KMS-11 (cell line): ENCODE results near the gene FAM222A.

Experiments used
- H2AFZ ChIP-seq: fragments of 200-600 bp; sonication (generic); 2 replicates; pipeline ENCODE4 v1.6.1; 2016; ENCODE audit warnings: antibody characterized with exemption, mixed run types, low read depth
- H3K27ac ChIP-seq: fragments of 200-600 bp; sonication (generic); 2 replicates; pipeline ENCODE4 v1.6.1; 2016; ENCODE audit warnings: mild to moderate bottlenecking, mixed run types
- H3K27me3 ChIP-seq: fragments of 200-600 bp; sonication (generic); 2 replicates; pipeline ENCODE4 v1.6.1; 2017; ENCODE audit warnings: mild to moderate bottlenecking, low read depth, mixed run types, moderate library complexity; ENCODE audit not compliant: insufficient read depth
- H3K36me3 ChIP-seq: fragments of 200-600 bp; sonication (generic); 2 replicates; pipeline ENCODE4 v1.6.1; 2017; ENCODE audit warnings: mild to moderate bottlenecking, mixed run types; ENCODE audit not compliant: insufficient read depth
- H3K4me1 ChIP-seq: fragments of 200-600 bp; sonication (generic); 2 replicates; pipeline ENCODE4 v1.6.1; 2016; ENCODE audit warnings: mild to moderate bottlenecking, low read depth, mixed run types; ENCODE audit not compliant: poor library complexity, severe bottlenecking
- H3K4me2 ChIP-seq: fragments of 200-600 bp; sonication (generic); 2 replicates; pipeline ENCODE4 v1.7.0; 2016; ENCODE audit warnings: mild to moderate bottlenecking, mixed run types
- H3K4me3 ChIP-seq: fragments of 200-600 bp; sonication (generic); IDR thresholded peaks from 2 replicates; pipeline ENCODE4 v1.6.1; 2017; ENCODE audit warnings: low read depth, low read length, mixed read lengths; ENCODE audit not compliant: insufficient read depth
- H3K79me2 ChIP-seq: fragments of 200-600 bp; sonication (generic); 2 replicates; pipeline ENCODE4 v1.6.1; 2016; ENCODE audit warnings: low read depth, mixed run types; ENCODE audit not compliant: insufficient read depth
- H3K9ac ChIP-seq: fragments of 200-600 bp; sonication (generic); 2 replicates; pipeline ENCODE4 v1.6.1; 2016; ENCODE audit warnings: mild to moderate bottlenecking, mixed run types
- H4K20me1 ChIP-seq: fragments of 200-600 bp; sonication (generic); 2 replicates; pipeline ENCODE4 v1.6.1; 2016; ENCODE audit warnings: mild to moderate bottlenecking, mixed run types; ENCODE audit not compliant: insufficient read depth
- TF ChIP-seq, protein P1 (sequence below): fragments of 200-600 bp; sonication (generic); conservative IDR thresholded peaks from 2 replicates; pipeline ENCODE4 v1.6.1; 2017; ENCODE audit warnings: low read depth, mild to moderate bottlenecking, antibody characterized with exemption, low read length, moderate library complexity, mixed read lengths

The FAM222A gene

DNA sequence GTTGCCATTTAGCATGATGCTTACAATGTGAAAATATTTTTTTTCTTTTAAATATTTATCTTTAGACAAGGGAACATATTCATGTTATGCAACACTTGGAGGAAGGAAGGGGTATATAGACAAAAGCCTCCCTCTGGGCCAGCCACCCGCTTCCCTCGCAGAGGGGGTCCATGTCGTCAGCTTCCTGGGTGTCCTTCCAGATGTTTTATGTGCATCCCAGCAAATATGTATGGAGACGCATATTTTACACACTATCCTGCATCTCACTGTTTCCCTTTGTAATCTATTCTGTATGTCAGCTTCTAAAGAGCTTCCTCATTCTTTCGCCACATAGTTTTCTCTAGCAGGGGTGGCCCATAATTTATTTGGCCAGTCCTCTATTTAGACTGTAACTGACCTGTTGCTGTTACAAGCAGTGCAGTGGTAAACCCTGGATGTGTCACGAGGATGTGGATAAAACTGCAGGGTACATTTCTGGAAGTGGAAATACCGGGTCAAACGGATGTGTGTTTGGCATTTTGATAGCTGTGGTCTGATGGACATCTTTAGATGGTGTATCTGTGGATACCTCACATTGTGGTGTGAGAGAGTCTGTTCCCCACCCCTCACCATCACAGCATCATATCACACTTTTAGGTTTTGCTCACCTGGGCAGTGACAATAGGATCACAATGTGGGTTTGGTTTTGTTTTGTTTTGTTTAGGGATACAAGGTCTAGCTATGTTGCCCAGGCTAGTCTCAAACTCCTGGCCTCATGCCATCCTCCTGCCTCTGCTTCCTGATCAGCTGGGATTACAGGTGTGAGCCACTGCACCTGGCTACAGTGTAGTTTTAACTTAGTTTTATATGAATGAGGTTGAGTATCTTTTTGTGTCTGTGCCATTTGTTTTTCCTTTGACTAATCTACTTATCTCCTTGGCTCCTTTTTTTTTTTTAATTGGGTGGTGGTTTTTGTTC lies 31.6 kb downstream of the FAM222A start:
- Histone ChIP-seq H3K4me1 (no peaks in the 10 kb centered on the region), H3K4me2 (no peak overlapping the region), H3K79me2 (no peaks in the 10 kb centered on the region), H3K9ac (no peak overlapping the region), H4K20me1 (no peaks in the 10 kb centered on the region), H2AFZ (no peak overlapping the region), H3K4me3 (no peak overlapping the region), H3K36me3 (no peaks in the 10 kb centered on the region), H3K27ac (no peak overlapping the region), H3K27me3 (no peaks in the 10 kb centered on the region)
- TF ChIP-seq, protein P1, sequence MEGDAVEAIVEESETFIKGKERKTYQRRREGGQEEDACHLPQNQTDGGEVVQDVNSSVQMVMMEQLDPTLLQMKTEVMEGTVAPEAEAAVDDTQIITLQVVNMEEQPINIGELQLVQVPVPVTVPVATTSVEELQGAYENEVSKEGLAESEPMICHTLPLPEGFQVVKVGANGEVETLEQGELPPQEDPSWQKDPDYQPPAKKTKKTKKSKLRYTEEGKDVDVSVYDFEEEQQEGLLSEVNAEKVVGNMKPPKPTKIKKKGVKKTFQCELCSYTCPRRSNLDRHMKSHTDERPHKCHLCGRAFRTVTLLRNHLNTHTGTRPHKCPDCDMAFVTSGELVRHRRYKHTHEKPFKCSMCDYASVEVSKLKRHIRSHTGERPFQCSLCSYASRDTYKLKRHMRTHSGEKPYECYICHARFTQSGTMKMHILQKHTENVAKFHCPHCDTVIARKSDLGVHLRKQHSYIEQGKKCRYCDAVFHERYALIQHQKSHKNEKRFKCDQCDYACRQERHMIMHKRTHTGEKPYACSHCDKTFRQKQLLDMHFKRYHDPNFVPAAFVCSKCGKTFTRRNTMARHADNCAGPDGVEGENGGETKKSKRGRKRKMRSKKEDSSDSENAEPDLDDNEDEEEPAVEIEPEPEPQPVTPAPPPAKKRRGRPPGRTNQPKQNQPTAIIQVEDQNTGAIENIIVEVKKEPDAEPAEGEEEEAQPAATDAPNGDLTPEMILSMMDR = no peak

- no peaks in the 10 kb centered on the region for H3K4me1 ChIP-seq
- H3K9ac ChIP-seq = no peak overlapping the region
- H3K36me3 ChIP-seq = no peaks in the 10 kb centered on the region
- no peak overlapping the region for H2AFZ ChIP-seq
- no peak overlapping the region for H3K4me2 ChIP-seq
- no peak overlapping the region for H3K4me3 ChIP-seq
- TF ChIP-seq, protein P1 = no peak
- no peaks in the 10 kb centered on the region for H3K27me3 ChIP-seq
- H3K79me2 ChIP-seq = no peaks in the 10 kb centered on the region
- no peaks in the 10 kb centered on the region for H4K20me1 ChIP-seq
- no peak overlapping the region for H3K27ac ChIP-seq
Observed at GRCh38 chr12:109752117-109753053, 38.8 kb downstream of the FAM222A start.

- Histone ChIP-seq H3K4me1 (no peaks in the 10 kb centered on the region), H3K4me3 (no peak overlapping the region), H2AFZ (no peak overlapping the region)
Observed at GRCh38 chr12:109753054-109753401, 39.4 kb downstream of the FAM222A start.

GRCh38 chr12:109753959-109754358 lies 40.3 kb downstream of the FAM222A start:
- H3K4me2 ChIP-seq = no peak overlapping the region

More at GRCh38 chr12:109753054-109753401, 39.4 kb downstream of the FAM222A start:
- Histone ChIP-seq H3K27ac (no peak overlapping the region), H3K27me3 (no peaks in the 10 kb centered on the region), H4K20me1 (no peaks in the 10 kb centered on the region), H3K9ac (no peak overlapping the region), H3K4me2 (no peak overlapping the region), H3K79me2 (no peaks in the 10 kb centered on the region), H3K36me3 (no peaks in the 10 kb centered on the region)
- TF ChIP-seq, protein P1 = no peak

More at GRCh38 chr12:109753959-109754358, 40.3 kb downstream of the FAM222A start:
- H3K36me3 ChIP-seq = no peaks in the 10 kb centered on the region
- no peaks in the 10 kb centered on the region for H4K20me1 ChIP-seq
- TF ChIP-seq, protein P1 = no peak
- no peaks in the 10 kb centered on the region for H3K79me2 ChIP-seq
- H3K4me3 ChIP-seq = no peak overlapping the region
- no peaks in the 10 kb centered on the region for H3K4me1 ChIP-seq
- H3K9ac ChIP-seq = no peak overlapping the region
- no peak overlapping the region for H3K27ac ChIP-seq
- H2AFZ ChIP-seq = no peak overlapping the region
- no peaks in the 10 kb centered on the region for H3K27me3 ChIP-seq
